Measurements from ENCODE around the gene NUMB. TPM values are rescaled to one million over a fixed set of nuclear protein-coding genes. Genes with fewer than 3 reads are reported as not detected.

NUMB gene
- total RNA-seq, 2 experiments from 2014 or later = 35.7 to 54.9 TPM

DNA sequence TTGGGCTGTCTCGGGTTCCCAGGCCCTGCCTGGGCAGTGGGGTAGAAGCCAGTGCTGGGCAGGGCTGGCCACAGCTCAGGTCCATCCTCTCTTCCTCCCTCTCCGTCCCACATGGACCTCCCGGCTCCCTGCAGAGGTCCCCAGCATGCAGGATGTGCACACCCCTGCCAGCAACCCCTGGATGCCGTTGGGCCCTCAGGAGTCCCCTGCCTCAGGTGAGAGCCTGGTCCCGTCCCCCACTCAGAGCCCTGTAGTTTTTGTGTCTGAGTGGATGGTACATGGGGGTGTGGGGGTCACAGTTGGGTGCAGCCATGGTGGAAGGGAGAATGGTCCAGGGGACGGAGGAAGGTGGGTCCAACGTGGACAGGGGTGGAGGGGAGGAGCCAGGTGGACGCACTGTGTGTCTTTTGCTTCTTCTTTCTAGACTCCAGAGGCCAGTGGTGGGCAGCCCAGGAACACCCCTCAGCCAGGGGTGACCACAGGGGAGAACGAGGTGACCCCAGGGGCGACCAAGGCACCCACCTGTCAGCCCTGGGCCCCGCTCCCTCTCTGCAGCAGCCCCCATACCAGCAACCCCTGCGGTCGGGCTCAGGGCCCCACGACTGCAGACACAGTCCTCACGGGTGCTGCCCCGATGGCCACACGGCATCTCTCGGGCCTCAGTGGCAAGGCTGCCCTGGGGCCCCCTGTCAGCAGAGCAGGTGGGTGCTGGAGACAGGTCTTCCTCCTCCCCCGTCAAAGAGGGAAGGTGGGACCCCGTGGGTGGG lies 199.3 kb downstream of the NUMB start:
- intact Hi-C loops (cut with DNase I, micrococcal nuclease) = no loop called here
- ATAC-seq (no peak), DNase-seq (peak; percentile 3)
- ChIA-PET CTCF (no interaction called here), POLR2A (no interaction called here)
- Mint-ChIP-seq H3K27ac (no peak overlapping the region), H3K4me3 (no peak overlapping the region), H3K9me3 (ENCODE audit: low read depth) (no peaks in the 10 kb centered on the region), H3K36me3 (ENCODE audit: low read depth) (no peaks in the 10 kb centered on the region), H3K27me3 (peaks cover 2% of the 10 kb centered on the region), H3K4me1 (peaks cover 3% of the 10 kb centered on the region)

DNA sequence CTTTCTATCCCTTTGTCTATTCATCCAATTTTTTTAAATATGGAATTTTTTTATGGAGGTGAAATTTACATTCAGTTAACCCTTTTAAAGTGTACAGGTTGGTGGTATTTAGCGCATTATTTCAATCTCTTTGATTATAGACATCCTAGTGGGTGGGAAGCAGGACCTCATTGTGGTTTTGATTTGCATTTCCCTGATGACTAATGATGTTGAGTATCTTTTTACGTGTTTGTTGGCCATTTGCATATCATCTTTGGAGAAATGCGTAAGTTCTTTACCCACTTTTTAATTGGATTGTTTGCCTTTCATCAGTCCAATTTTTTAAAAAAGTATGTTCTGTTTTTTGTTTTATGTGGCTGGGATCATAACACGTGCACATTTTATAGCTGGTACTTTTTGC lies 200.3 kb downstream of the NUMB start:
- Mint-ChIP-seq H3K4me1 (peaks cover 3% of the 10 kb centered on the region), H3K4me3 (no peak overlapping the region), H3K9me3 (ENCODE audit: low read depth) (no peaks in the 10 kb centered on the region), H3K27ac (no peak overlapping the region), H3K27me3 (no peaks in the 10 kb centered on the region), H3K36me3 (ENCODE audit: low read depth) (no peaks in the 10 kb centered on the region)
- ATAC-seq = peak; percentile 47
- DNase-seq = no peak
- POLR2A ChIA-PET = no interaction called here
- intact Hi-C loops (cut with DNase I, micrococcal nuclease) = no loop called here
- CTCF ChIA-PET = no interaction called here

DNA sequence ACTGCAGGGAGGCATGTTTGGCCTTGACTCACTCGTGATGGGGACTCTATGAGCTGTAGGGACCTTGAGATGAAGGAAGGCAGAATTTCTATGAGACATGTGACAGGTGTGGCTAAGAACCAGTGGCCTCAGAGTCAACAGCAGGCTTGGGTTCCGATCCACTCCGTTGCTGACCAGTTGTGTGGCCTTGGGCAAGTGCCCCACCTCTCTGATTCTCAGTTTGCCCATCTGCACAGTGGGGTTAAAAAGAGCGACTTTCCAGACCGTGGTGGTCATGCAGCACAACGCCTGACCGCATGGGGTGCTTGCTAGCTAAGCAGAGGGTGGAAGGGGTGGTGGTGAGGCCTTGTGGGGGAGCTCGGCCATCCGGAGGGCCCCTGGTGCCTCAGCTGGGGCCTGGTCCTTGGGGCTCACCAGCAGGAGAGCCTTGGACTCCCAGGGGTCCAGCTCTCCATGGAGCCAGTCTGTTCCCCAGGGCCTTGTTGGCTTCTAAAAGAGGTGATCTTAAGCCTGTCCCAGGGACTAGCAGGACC lies 202.6 kb downstream of the NUMB start:
- no peak for ATAC-seq
- POLR2A ChIA-PET = no interaction called here
- Mint-ChIP-seq H3K4me1 (peaks cover 3% of the 10 kb centered on the region), H3K27ac (no peak overlapping the region), H3K4me3 (no peak overlapping the region), H3K36me3 (ENCODE audit: low read depth) (no peaks in the 10 kb centered on the region), H3K9me3 (ENCODE audit: low read depth) (no peaks in the 10 kb centered on the region), H3K27me3 (no peaks in the 10 kb centered on the region)
- CTCF ChIA-PET = no interaction called here
- DNase-seq = no peak
- intact Hi-C loops (cut with DNase I, micrococcal nuclease) = no loop called here

DNA sequence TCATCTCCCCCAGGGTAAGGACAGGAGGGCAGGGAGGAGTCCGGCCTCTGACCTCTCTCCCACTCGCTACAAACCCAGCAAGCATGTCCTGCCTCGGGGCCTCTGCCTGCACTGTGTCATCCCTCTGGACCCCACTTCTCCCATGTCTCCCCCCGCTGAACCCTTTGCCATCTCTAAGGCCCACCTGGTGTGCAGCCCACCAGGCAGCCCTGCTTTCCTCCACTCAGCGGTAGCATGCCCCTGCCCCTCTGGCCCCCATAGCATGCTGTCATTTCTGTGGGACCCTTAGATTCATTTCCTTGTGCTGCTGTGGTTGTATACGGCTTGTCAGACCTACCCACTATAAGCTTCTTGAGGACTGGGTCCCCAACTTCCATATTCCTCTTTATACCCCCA lies 203.3 kb downstream of the NUMB start:
- ATAC-seq (no peak), DNase-seq (no peak)
- ChIA-PET POLR2A (no interaction called here), CTCF (no interaction called here)
- H3K4me1 Mint-ChIP-seq = peaks cover 3% of the 10 kb centered on the region
- no peaks in the 10 kb centered on the region for H3K36me3 Mint-ChIP-seq (ENCODE audit: low read depth)
- H3K27ac Mint-ChIP-seq = no peak overlapping the region
- no peaks in the 10 kb centered on the region for H3K27me3 Mint-ChIP-seq
- intact Hi-C loops (cut with DNase I, micrococcal nuclease) = no loop called here
- no peak overlapping the region for H3K4me3 Mint-ChIP-seq
- H3K9me3 Mint-ChIP-seq (ENCODE audit: low read depth) = no peaks in the 10 kb centered on the region

DNA sequence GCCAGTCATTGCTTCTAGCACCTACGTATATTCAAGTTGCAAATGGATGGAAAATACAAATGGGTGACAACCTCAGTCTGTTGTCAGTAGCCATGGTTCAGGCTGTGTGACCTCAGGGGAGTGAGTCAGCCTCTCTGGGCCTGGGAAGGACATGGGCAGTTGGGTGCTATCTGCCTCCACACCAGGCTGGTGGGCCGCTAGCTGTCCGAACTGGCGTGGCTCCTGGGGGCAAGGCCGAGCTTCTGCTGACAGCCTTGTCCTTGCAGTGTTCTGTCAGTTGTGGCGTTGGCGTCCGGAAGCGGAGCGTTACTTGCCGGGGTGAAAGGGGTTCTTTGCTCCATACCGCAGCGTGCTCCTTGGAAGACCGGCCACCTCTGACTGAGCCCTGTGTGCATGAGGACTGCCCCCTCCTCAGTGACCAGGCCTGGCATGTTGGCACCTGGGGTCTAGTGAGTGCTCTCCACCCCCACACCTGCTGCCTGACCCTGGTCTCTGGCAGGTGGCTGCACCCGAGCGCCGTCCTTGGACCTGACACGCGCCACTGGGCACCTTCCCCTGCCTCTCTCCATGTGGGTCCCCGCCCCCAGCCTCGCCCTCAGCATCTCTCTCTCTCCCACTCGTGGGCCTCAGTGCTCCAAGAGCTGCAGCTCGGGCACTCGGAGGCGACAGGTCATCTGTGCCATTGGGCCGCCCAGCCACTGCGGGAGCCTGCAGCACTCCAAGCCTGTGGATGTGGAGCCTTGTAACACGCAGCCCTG lies 203.9 kb downstream of the NUMB start:
- ATAC-seq = no peak
- intact Hi-C loops (cut with DNase I, micrococcal nuclease) = no loop called here
- no peak for DNase-seq
- no peaks in the 10 kb centered on the region for H3K36me3 Mint-ChIP-seq (ENCODE audit: low read depth)
- no peaks in the 10 kb centered on the region for H3K27me3 Mint-ChIP-seq
- no peak overlapping the region for H3K4me3 Mint-ChIP-seq
- H3K4me1 Mint-ChIP-seq = peaks cover 3% of the 10 kb centered on the region
- H3K27ac Mint-ChIP-seq = no peak overlapping the region
- no peaks in the 10 kb centered on the region for H3K9me3 Mint-ChIP-seq (ENCODE audit: low read depth)
- CTCF ChIA-PET = no interaction called here
- POLR2A ChIA-PET = interaction anchor here (0.6 kb wide), 1 partner anchor 10 kb away, joined by 3 read pairs; no protein-coding TSS in a partner anchor

DNA sequence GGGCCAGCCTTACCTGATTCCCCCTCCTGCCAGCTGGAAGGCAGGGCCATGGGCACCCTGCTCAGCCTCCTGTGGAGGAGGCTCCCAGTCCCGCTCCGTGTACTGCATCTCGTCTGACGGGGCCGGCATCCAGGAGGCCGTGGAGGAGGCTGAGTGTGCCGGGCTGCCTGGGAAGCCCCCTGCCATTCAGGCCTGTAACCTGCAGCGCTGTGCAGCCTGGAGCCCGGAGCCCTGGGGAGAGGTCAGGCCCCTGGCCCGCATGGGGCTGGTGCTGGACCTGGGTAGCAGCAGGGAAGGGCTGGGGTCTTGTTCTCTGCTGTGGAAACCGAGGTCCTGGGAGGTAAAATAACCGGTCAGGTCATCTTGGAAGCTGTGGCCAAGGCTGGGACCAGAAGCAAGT lies 204.6 kb downstream of the NUMB start:
- ChIA-PET POLR2A (interaction anchor here (0.6 kb wide), 1 partner anchor 9 kb away, joined by 3 read pairs; no protein-coding TSS in a partner anchor), CTCF (no interaction called here)
- Mint-ChIP-seq H3K27me3 (no peaks in the 10 kb centered on the region), H3K9me3 (ENCODE audit: low read depth) (no peaks in the 10 kb centered on the region), H3K4me1 (peaks cover 3% of the 10 kb centered on the region), H3K36me3 (ENCODE audit: low read depth) (no peaks in the 10 kb centered on the region), H3K27ac (no peak overlapping the region), H3K4me3 (no peak overlapping the region)
- intact Hi-C loops (cut with DNase I, micrococcal nuclease) = no loop called here
- ATAC-seq (no peak), DNase-seq (no peak)

DNA sequence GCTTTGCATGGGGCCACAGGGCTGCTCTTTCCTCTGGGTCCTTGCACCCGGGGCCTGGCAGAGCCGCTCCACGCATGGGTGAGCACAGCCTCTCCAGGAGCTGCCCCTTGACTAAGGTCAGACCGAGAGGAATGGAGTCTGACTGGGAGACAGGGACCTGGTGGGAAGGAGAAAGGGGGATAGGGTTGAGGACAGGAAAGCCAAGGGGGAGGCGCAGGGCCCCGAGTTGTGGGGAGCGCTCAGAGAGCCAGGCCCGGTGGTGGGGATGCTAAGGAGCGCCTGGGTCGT lies 205.1 kb downstream of the NUMB start:
- no peak for DNase-seq
- Mint-ChIP-seq H3K36me3 (ENCODE audit: low read depth) (no peaks in the 10 kb centered on the region), H3K4me3 (no peak overlapping the region), H3K27me3 (no peaks in the 10 kb centered on the region), H3K4me1 (peaks cover 3% of the 10 kb centered on the region), H3K9me3 (ENCODE audit: low read depth) (no peaks in the 10 kb centered on the region), H3K27ac (no peak overlapping the region)
- intact Hi-C loops (cut with DNase I, micrococcal nuclease) = no loop called here
- ChIA-PET POLR2A (no interaction called here), CTCF (no interaction called here)
- ATAC-seq = no peak

DNA sequence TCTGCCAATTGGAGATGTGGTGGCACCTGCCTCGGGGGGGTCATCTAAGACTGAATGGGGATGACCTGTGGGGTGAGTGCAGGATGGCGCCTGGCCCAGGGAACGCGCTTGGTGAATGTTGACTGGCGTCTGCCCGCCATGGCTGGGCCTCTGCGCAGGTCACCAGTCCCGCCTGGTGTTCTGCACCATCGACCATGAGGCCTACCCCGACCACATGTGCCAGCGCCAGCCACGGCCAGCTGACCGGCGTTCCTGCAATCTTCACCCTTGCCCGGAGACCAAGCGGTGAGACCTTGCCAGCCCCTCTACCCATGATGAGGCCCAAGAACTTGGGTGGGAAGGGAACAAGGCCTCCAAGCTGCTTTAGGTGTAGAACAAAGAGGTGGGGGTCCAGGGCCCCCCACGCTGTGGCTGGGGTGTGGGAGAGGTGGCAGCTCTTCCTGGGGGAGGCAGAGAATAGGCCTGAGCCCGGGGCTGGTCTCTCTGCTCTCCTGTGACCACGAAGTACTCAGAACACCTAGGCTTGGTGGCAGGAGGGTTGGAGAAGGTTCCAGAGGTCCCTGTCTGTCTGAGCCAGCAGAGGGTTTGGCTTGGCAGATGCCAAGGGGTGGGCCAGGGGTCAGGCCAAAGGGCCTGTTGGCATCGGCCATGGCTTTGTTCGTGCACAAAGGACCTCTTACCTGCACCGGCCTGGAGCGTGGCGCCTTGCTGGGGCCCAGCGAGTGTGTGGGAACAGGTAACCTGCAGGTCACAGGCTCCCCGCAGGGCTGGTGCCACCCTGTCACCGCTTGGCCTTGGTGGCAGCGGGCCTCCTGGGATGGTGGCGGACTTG lies 205.6 kb downstream of the NUMB start:
- H3K27me3 Mint-ChIP-seq = no peaks in the 10 kb centered on the region
- CTCF ChIA-PET = no interaction called here
- H3K4me1 Mint-ChIP-seq = peaks cover 4% of the 10 kb centered on the region
- DNase-seq (no peak), ATAC-seq (no peak)
- no peaks in the 10 kb centered on the region for H3K9me3 Mint-ChIP-seq (ENCODE audit: low read depth)
- no peaks in the 10 kb centered on the region for H3K36me3 Mint-ChIP-seq (ENCODE audit: low read depth)
- H3K27ac Mint-ChIP-seq = no peak overlapping the region
- intact Hi-C loops (cut with DNase I, micrococcal nuclease) = no loop called here
- POLR2A ChIA-PET = no interaction called here
- no peak overlapping the region for H3K4me3 Mint-ChIP-seq

DNA sequence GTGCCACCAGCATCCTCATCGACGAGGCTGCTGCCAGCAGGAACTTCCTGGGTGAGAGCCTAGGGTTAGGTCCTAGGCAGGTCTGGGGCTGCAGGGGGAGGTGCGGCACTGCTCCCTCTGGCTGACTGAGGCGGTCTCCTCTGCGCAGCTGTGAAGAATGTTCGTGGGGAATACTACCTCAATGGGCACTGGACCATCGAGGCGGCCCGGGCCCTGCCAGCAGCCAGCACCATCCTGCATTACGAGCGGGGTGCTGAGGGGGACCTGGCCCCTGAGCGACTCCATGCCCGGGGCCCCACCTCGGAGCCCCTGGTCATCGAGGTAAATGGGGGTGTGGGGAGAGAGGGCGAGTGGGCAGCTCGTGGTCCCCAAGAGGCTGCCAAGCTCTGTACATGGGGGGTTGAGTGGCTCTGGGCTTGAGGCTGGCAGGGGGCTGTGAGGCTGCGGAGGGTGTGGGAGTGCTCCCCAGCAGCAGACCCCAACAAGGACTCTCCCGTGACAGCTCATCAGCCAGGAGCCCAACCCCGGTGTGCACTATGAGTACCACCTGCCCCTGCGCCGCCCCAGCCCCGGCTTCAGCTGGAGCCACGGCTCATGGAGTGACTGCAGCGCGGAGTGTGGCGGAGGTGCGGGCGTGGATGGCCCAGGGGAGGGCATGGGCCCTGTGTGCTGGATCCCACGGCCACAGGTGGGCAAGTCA lies 206.7 kb downstream of the NUMB start:
- DNase-seq (no peak), ATAC-seq (no peak)
- Mint-ChIP-seq H3K27ac (no peak overlapping the region), H3K36me3 (ENCODE audit: low read depth) (no peaks in the 10 kb centered on the region), H3K4me1 (peaks cover 7% of the 10 kb centered on the region), H3K27me3 (peaks cover 7% of the 10 kb centered on the region), H3K9me3 (ENCODE audit: low read depth) (no peaks in the 10 kb centered on the region), H3K4me3 (no peak overlapping the region)
- intact Hi-C loops (cut with DNase I, micrococcal nuclease) = no loop called here
- CTCF ChIA-PET = no interaction called here
- POLR2A ChIA-PET = interaction anchor here (0.7 kb wide), 1 partner anchor 1495 kb away, joined by 3 read pairs; no protein-coding TSS in a partner anchor

DNA sequence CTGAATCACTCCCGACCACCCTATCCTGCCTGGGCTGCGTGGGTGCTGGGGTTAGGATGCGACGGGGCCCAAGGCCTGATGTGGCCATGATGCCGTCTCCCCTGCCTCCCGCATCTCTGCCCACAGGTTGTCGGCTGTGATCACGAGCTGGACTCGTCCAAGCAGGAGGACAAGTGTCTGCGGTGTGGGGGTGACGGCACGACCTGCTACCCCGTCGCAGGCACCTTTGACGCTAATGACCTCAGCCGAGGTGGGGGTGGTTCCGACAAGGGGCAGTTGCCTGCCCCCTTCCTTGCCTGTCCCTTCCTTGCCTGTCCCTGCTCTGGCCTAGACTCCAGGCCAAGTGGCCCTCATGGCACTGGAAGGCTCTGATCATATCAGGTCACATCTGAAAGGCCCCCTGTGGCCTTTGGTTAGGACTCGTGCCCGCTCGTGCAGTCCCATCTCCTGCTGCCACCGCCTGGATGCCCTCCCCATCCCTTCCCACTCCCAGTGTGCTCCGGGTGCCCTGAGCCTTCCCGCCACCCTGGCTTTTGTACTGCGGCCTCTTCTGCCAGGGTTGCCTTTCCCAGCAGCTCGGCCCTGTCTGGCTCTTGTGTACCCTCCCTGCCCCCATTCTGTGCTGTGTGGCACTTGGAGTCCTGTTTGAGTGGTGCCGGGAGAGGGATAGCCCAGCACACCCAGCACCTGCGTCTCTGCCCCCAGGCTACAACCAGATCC lies 207.4 kb downstream of the NUMB start:
- no peak for ATAC-seq
- H3K4me3 Mint-ChIP-seq = no peak overlapping the region
- H3K27me3 Mint-ChIP-seq = peaks cover 10% of the 10 kb centered on the region
- DNase-seq = no peak
- peaks cover 10% of the 10 kb centered on the region for H3K4me1 Mint-ChIP-seq
- H3K9me3 Mint-ChIP-seq (ENCODE audit: low read depth) = no peaks in the 10 kb centered on the region
- H3K27ac Mint-ChIP-seq = no peak overlapping the region
- CTCF ChIA-PET = interaction anchor here (0.5 to 0.6 kb wide), 2 partner anchors 381 to 1043 kb away, joined by 3 read pairs; no protein-coding TSS in a partner anchor
- POLR2A ChIA-PET = no interaction called here
- intact Hi-C loops (cut with DNase I, micrococcal nuclease) = no loop called here
- H3K36me3 Mint-ChIP-seq (ENCODE audit: low read depth) = no peaks in the 10 kb centered on the region

DNA sequence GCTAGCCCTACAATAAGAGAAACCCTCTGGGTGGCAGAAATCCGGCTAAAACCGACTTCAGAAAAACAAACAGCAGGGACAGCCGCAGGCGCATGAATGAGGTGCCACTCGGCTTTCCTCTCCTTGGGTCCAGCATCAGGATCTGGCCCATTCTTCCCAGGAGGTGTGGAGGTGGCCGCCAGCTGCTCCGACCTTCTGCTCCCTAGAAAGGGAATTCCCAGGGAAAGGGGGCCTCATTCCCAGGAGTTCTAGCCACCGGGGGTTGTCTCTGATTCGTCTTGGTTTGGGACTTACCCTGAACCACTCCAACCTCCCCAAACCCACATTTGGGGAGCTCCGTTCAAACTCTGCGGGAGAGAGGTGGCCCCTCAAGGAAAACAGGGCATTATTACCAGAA lies 208.0 kb downstream of the NUMB start:
- Mint-ChIP-seq H3K4me3 (no peak overlapping the region), H3K27ac (no peak overlapping the region), H3K36me3 (ENCODE audit: low read depth) (no peaks in the 10 kb centered on the region), H3K4me1 (peaks cover 10% of the 10 kb centered on the region), H3K27me3 (peaks cover 10% of the 10 kb centered on the region), H3K9me3 (ENCODE audit: low read depth) (no peaks in the 10 kb centered on the region)
- POLR2A ChIA-PET = no interaction called here
- CTCF ChIA-PET = interaction anchor here (0.5 kb wide), 1 partner anchor 1044 kb away, joined by 3 read pairs; no protein-coding TSS in a partner anchor
- ATAC-seq = no peak
- no peak for DNase-seq
- intact Hi-C loops (cut with DNase I, micrococcal nuclease) = no loop called here
